GM12873 (cell line): Measurements from ENCODE around the gene CMTR1.

Experiments
- CTCF ChIP-seq: IDR thresholded peaks from 2 replicates; pipeline ENCODE4 v1.5.1; 2012; ENCODE audit warnings: low read depth, mild to moderate bottlenecking, moderate library complexity, low read length, control low read depth; ENCODE audit not compliant: insufficient read depth; ENCODE audit errors: missing control alignments

CMTR1 gene

GRCh38 chr6:37474316-37474715, 41.3 kb downstream of the CMTR1 start:
- TF ChIP-seq CTCF = no peak

- TF ChIP-seq CTCF = no peak
Observed at GRCh38 chr6:37477191-37477590, 44.2 kb downstream of the CMTR1 start.

GRCh38 chr6:37477656-37478435, 44.8 kb downstream of the CMTR1 start:
- TF ChIP-seq CTCF = no peak

GRCh38 chr6:37478827-37479226, 45.8 kb downstream of the CMTR1 start:
- no peak for TF ChIP-seq CTCF

GRCh38 chr6:37479266-37479854, 46.3 kb downstream of the CMTR1 start:
- no peak for TF ChIP-seq CTCF

- no peak for TF ChIP-seq CTCF
Observed at GRCh38 chr6:37480118-37480736, 47.2 kb downstream of the CMTR1 start.

- no peak for TF ChIP-seq CTCF
Observed at GRCh38 chr6:37480951-37481534, 48.0 kb downstream of the CMTR1 start.
